CD4-positive, alpha-beta memory T cell (primary cell): Measurements from ENCODE around the gene GCHFR. TPM values are rescaled to one million over a fixed set of nuclear protein-coding genes. Genes with fewer than 3 reads are reported as not detected.

ENCODE experiments used
- CTCF ChIA-PET: fragments of 350-600 bp; sonication (Branson Sonifier 250); formaldehyde crosslinking; loops from one replicate; lab custom pipeline; 2021; ENCODE audit warnings: inconsistent platforms; ENCODE audit not compliant: partially characterized antibody; lab: Charles Lee
- POLR2A ChIA-PET: fragments of 350-600 bp; sonication (Branson Sonifier 250); formaldehyde crosslinking; loops from one replicate; lab custom pipeline; 2021; ENCODE audit not compliant: partially characterized antibody; lab: Charles Lee
- DNase-seq, 5 donors: peaks; one replicate each; pipeline versions ENCODE4 v3.0.0 to v3.0.0-alpha.2; 2020 to 2022; ENCODE audit warnings: mixed read lengths in 1 of 5
- H3K27ac ChIP-seq: one replicate; pipeline ENCODE4 v1.7.0; 2013; ENCODE audit warnings: low read depth, low read length
- H3K27me3 ChIP-seq: 2 replicates; pipeline ENCODE4 v1.7.0; 2013; ENCODE audit warnings: mild to moderate bottlenecking, low read length, moderate library complexity; ENCODE audit not compliant: insufficient read depth
- H3K36me3 ChIP-seq: 2 replicates; pipeline ENCODE4 v1.7.0; 2013; ENCODE audit warnings: mild to moderate bottlenecking, low read length, moderate library complexity; ENCODE audit not compliant: insufficient read depth
- H3K4me1 ChIP-seq: 2 replicates; pipeline ENCODE4 v1.7.0; 2013; ENCODE audit warnings: mild to moderate bottlenecking, low read length, moderate library complexity; ENCODE audit not compliant: insufficient read depth
- H3K4me3 ChIP-seq, 2 donors: one replicate each; pipeline ENCODE4 v1.7.0; 2013; ENCODE audit warnings: low read length in 2 of 2, mild to moderate bottlenecking in 1 of 2
- H3K9me3 ChIP-seq, 2 donors: one replicate each; pipeline ENCODE4 v1.7.0; 2013; ENCODE audit warnings: low read length in 2 of 2, control low read depth in 1 of 2; ENCODE audit not compliant: control insufficient read depth in 1 of 2
- H3K27ac Mint-ChIP-seq, 7 donors: one replicate each; pipeline ENCODE4 v1.8.0; 2020 to 2021; ENCODE audit warnings: mixed read lengths in 7 of 7, mild to moderate bottlenecking in 6 of 7, inconsistent platforms in 3 of 7, moderate library complexity in 3 of 7
- H3K27me3 Mint-ChIP-seq, 2 donors: one replicate each; pipeline ENCODE4 v1.8.0; 2020 to 2021; ENCODE audit warnings: mixed read lengths in 2 of 2
- H3K36me3 Mint-ChIP-seq, 2 donors: one replicate each; pipeline ENCODE4 v1.8.0; 2020 to 2021; ENCODE audit warnings: mixed read lengths in 2 of 2, inconsistent platforms in 1 of 2, mild to moderate bottlenecking in 1 of 2
- H3K4me1 Mint-ChIP-seq, 4 donors: one replicate each; pipeline ENCODE4 v1.8.0; 2020 to 2021; ENCODE audit warnings: mixed read lengths in 4 of 4, mild to moderate bottlenecking in 1 of 4
- H3K4me3 Mint-ChIP-seq, 8 donors: one replicate each; pipeline ENCODE4 v1.8.0; 2020 to 2021; ENCODE audit warnings: mixed read lengths in 8 of 8, mild to moderate bottlenecking in 7 of 8, moderate library complexity in 6 of 8, inconsistent platforms in 3 of 8
- H3K9me3 Mint-ChIP-seq, 8 donors: one replicate each; pipeline ENCODE4 v1.8.0; 2020 to 2021; ENCODE audit warnings: mixed read lengths in 8 of 8, mild to moderate bottlenecking in 5 of 8, inconsistent platforms in 3 of 8, moderate library complexity in 1 of 8
- intact Hi-C: fragments of 100-400 bp; cut with micrococcal nuclease; formaldehyde crosslinking; loops from one replicate; pipeline ENCODE4 v1.15.1; 2023
- polyA plus RNA-seq, 2 donors: library from polyadenylated mRNA; unstranded; fragments of 300-500 nt; fragmentation: Illumina TruSeq; gene quantifications; one replicate each; pipeline ENCODE4 v1.2.3, GENCODE V29; 2021
- total RNA-seq, 2 experiments: library from RNA; stranded (reverse); gene quantifications; one replicate each; pipeline ENCODE4 v1.2.3, GENCODE V29; 2021

GCHFR gene
- total and polyA plus RNA-seq, 4 experiments from 2014 or later = 21.2 to 115 (median 49.4) TPM

DNA sequence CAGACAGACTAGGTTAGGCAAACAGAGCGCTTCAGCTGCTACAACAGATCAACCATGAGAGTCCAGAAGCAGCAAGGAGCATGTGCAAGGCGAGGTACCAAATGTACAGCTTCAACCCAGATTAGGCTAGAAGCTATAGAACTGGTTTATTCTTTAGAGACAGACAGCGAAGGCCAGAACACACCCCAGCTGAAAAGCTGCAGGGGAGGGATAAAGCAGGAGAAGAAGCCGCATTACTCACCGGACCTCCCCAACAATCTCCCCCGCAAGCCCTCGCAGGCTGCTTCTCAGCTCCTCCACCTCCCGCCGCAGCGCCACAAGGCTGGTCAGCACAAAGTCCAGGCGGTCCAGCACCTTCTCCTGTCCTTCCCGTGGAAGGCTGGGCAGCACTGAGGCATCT, 12.1 kb upstream of the GCHFR start:
- Histone ChIP-seq H3K4me1 (peaks cover 37% of the 10 kb centered on the region), H3K4me3 (no peak overlapping the region), H3K27ac (no peak overlapping the region), H3K27me3 (no peaks in the 10 kb centered on the region), H3K36me3 (peaks cover 20% of the 10 kb centered on the region), H3K9me3 (no peaks in the 10 kb centered on the region)
- Mint-ChIP-seq H3K4me1 (peaks cover 13 to 40% (median 29%) of the 10 kb centered on the region in 4 donors), H3K9me3 (no peaks in the 10 kb centered on the region), H3K27ac (peak overlapping the region in 2 of 7 donors; percentile 77 to 82), H3K27me3 (no peaks in the 10 kb centered on the region), H3K4me3 (no peak overlapping the region), H3K36me3 (peaks cover 26 to 49% of the 10 kb centered on the region in 2 donors)
- POLR2A ChIA-PET = interaction anchor here (1.1 to 2.1 kb wide), 4 partner anchors 8 to 57 kb away, joined by 3 to 7 read pairs (median 6); partner anchors contain the start of genes C15orf62, GCHFR and RAD51
- DNase-seq = no peak
- CTCF ChIA-PET = interaction anchor here (0.6 to 2.2 kb wide), 3 partner anchors 8 to 57 kb away, joined by 3 to 7 read pairs (median 5); partner anchors contain the start of gene RAD51
- intact Hi-C loops = loop anchor here (10.0 kb wide), 1 partner anchor 157 kb away; the partner anchor contains the start of gene KNL1

DNA sequence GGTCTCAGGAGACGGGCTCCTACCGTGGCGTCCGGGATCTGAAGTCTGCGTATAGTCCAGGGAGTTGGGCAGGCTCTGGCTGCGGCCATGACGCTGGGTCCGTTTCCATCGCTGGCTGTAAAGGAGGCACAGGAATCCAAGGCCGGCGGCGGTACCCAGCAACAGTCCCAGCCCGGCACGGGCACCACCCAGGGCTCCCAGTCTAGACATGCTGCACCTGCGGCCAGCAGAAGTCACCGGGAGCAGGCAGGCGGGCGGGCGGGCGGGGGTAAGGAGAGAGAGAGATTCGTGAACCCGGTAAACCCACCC, 9.3 kb upstream of the GCHFR start:
- no peaks in the 10 kb centered on the region for H3K9me3 Mint-ChIP-seq
- H3K4me3 Mint-ChIP-seq = peak overlapping the region; percentile 91 to 99 (median 94)
- intact Hi-C loops = loop anchor here (2.0 to 10.0 kb wide), 2 partner anchors 140 to 160 kb away; partner anchors contain the start of genes KNL1 and VPS18
- H3K27me3 Mint-ChIP-seq = no peaks in the 10 kb centered on the region
- peaks cover 19 to 35% of the 10 kb centered on the region in 2 donors for H3K36me3 Mint-ChIP-seq
- peak overlapping the region; percentile 82 to 98 (median 95) for H3K27ac Mint-ChIP-seq
- ChIA-PET POLR2A (interaction anchor here (1.0 to 2.0 kb wide), 4 partner anchors 10 to 61 kb away, joined by 3 to 14 read pairs (median 8); partner anchors contain the start of genes GCHFR and RAD51), CTCF (no interaction called here)
- peak in 2 of 5 donors; percentile 12 to 61 for DNase-seq
- Histone ChIP-seq H3K4me1 (peaks cover 31% of the 10 kb centered on the region), H3K27ac (peak overlapping the region; percentile 85), H3K4me3 (peak overlapping the region; percentile 43 to 96), H3K36me3 (peaks cover 20% of the 10 kb centered on the region), H3K9me3 (no peaks in the 10 kb centered on the region), H3K27me3 (no peaks in the 10 kb centered on the region)
- peaks cover 11 to 40% (median 27%) of the 10 kb centered on the region in 4 donors for H3K4me1 Mint-ChIP-seq

DNA sequence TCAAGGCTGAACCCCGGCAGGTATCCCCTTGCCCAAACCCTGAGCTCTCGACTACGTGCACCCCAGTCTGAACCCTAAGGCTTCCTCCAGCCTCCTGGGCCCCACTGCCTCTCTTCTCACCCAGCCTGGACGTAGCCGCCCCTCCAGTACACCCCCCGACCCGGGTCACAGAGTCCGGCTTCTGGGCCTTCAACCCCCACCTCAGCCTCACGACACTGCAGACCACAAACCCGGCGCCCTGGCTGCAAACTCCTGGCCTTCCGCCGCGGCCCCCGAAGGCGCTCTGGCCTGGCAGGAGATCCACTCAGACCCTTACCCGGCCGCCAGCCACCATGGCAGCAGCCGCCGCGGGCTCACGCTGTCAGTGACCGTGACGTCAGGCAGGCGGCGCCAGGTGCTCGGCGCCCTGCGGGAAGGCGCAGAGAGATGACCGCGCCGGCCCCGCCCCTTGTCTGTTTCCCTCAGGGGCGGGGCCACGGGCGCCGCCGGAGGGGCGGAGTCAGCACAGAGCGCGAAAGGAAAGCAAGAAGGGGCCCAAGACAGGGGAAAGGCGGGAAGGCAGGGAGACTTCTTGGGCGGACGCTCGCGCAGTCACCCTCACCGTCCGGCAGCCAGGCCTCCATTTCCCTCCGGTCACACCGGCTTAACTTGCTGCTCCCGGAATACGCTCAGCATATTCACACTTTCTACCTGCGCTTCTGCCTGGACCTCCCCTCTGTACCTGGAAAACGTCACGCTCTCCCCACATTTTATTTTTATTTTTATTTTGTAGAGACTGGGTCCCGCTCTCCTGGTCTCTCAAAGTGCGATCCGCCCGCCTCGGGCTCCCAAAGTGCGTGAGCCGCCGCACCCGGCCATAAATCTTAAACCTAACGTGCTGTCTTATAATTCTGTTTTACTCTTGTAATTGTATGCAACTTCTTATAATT, 8.7 kb upstream of the GCHFR start, which contains the start of gene RMDN3:
Gene RMDN3 (minus strand): TSS at position 372 of the 929 bp plus-strand sequence. CDS start 471 bp downstream, outside the sequence.
- H3K36me3 ChIP-seq = peaks cover 20% of the 10 kb centered on the region
- peaks cover 31% of the 10 kb centered on the region for H3K4me1 ChIP-seq
- peaks cover 11 to 40% (median 26%) of the 10 kb centered on the region in 4 donors for H3K4me1 Mint-ChIP-seq
- CTCF ChIA-PET = no interaction called here
- H3K4me3 Mint-ChIP-seq = peak within 1 kb of the TSS; percentile 91 to 99 (median 94)
- H3K9me3 ChIP-seq = no peaks in the 10 kb centered on the region
- intact Hi-C loops = loop anchor here (1.0 to 10.0 kb wide), 6 partner anchors 8 to 160 kb away; partner anchors contain the start of genes DNAJC17, KNL1, RAD51 and VPS18
- H3K27ac Mint-ChIP-seq = peak within 1 kb of the TSS; percentile 82 to 98 (median 95)
- H3K36me3 Mint-ChIP-seq = peaks cover 17 to 32% of the 10 kb centered on the region in 2 donors
- POLR2A ChIA-PET = interaction anchor here (1.0 to 2.0 kb wide), 6 partner anchors 9 to 162 kb away, joined by 3 to 14 read pairs (median 4); partner anchors contain the start of genes GCHFR and RAD51
- H3K27me3 ChIP-seq = no peaks in the 10 kb centered on the region
- H3K9me3 Mint-ChIP-seq = no peaks in the 10 kb centered on the region
- H3K4me3 ChIP-seq = peak within 1 kb of the TSS; percentile 65 to 96
- DNase-seq = peak; percentile 90 to 93 (median 92)
- H3K27ac ChIP-seq = peak within 1 kb of the TSS; percentile 85
- no peaks in the 10 kb centered on the region for H3K27me3 Mint-ChIP-seq

DNA sequence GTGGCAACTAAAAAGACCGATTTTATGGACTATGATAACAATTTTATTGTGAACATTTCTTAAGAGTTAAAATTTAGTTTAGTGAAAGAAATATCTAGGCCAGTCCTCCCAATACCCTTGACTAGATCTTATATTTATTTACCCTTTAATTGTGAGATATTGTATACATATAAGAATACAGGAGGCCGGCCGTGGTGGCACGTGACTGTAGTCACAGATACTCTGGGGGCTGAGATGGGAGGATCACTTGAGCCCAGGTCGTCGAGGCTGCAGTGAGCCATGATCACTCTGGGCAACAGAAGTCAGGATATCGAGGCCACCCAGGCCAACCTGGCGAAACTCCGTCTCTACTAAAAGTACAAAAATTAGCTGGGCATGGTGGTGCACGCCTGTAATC, 8.1 kb upstream of the GCHFR start:
- Mint-ChIP-seq H3K27me3 (no peaks in the 10 kb centered on the region), H3K9me3 (no peaks in the 10 kb centered on the region), H3K36me3 (peaks cover 17 to 28% of the 10 kb centered on the region in 2 donors), H3K27ac (peak overlapping the region; percentile 82 to 98 (median 95)), H3K4me3 (peak overlapping the region; percentile 91 to 99 (median 94)), H3K4me1 (peaks cover 11 to 40% (median 26%) of the 10 kb centered on the region in 4 donors)
- DNase-seq = no peak
- Histone ChIP-seq H3K9me3 (no peaks in the 10 kb centered on the region), H3K36me3 (peaks cover 16% of the 10 kb centered on the region), H3K4me1 (peaks cover 31% of the 10 kb centered on the region), H3K4me3 (peak overlapping the region; percentile 65 to 96), H3K27ac (peak overlapping the region; percentile 85), H3K27me3 (no peaks in the 10 kb centered on the region)
- intact Hi-C loops = loop anchor here (1.0 to 10.0 kb wide), 6 partner anchors 7 to 161 kb away; partner anchors contain the start of genes DNAJC17, KNL1, RAD51 and VPS18
- ChIA-PET POLR2A (interaction anchor here (1.2 to 2.6 kb wide), 3 partner anchors 9 to 163 kb away, joined by 3 to 8 read pairs (median 4); partner anchors contain the start of gene RAD51), CTCF (interaction anchor here (1.5 kb wide), 1 partner anchor 139 kb away, joined by 3 read pairs; the partner anchor contains the start of gene VPS18)

DNA sequence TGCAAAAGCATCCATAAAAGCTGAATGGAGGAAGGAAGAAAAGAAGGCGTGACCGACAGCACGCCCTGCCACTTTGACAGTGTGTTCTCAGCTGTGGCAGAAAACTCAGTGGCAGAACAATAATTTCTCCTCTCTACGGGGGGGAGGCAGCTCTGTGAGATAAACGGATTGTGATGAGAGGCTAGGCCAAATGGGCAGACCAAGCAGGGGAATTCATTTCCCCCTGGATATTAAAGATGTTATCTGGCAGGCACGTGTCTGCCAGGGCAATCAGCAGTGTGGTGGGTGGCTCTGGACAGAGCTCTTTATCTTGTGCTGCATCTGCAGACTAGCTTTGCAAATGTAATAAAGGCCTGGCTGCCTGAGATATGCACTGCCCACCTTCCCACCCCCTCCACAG, 6.9 kb upstream of the GCHFR start:
- no peaks in the 10 kb centered on the region for H3K27me3 ChIP-seq

DNA sequence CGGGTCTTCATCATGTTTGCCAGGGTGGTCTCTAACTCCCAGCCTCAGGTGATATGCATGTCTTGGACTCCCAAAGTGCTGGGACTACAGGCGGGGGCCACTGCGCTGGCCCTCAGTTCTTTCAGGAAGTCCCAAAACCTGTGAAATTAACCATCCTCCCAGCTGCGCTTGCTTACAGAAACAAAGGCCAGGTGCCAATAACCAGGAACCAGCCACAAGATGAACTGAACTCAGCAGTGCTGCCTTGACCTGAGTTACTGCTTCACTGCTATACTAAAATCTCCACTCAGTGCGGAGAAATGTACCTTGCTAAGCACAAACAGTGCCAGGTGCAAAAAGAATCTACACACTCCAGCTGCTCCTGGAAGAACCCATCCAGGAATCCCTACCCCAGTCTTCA, 3.9 kb upstream of the GCHFR start:
- no peak overlapping the region for H3K27ac ChIP-seq
- peaks cover 24% of the 10 kb centered on the region for H3K4me1 ChIP-seq
- H3K36me3 ChIP-seq = no peaks in the 10 kb centered on the region
- Mint-ChIP-seq H3K9me3 (no peaks in the 10 kb centered on the region), H3K27me3 (no peaks in the 10 kb centered on the region), H3K36me3 (peaks cover 0 to 3% of the 10 kb centered on the region in 2 donors), H3K4me3 (no peak overlapping the region), H3K27ac (peak overlapping the region in 1 of 7 donors; percentile 23), H3K4me1 (peaks cover 5 to 21% (median 14%) of the 10 kb centered on the region in 4 donors)
- CTCF ChIA-PET = no interaction called here
- H3K4me3 ChIP-seq = no peak overlapping the region
- H3K9me3 ChIP-seq = no peaks in the 10 kb centered on the region
- intact Hi-C loops = loop anchor here (10.0 kb wide), 1 partner anchor 165 kb away; the partner anchor contains the start of gene KNL1
- no peak for DNase-seq
- no peaks in the 10 kb centered on the region for H3K27me3 ChIP-seq
- POLR2A ChIA-PET = no interaction called here

More for the DNA sequence above, 6.9 kb upstream of the GCHFR start:
- H3K36me3 ChIP-seq = peaks cover 5% of the 10 kb centered on the region
- H3K4me1 ChIP-seq = peaks cover 29% of the 10 kb centered on the region
- Mint-ChIP-seq H3K9me3 (no peaks in the 10 kb centered on the region), H3K4me3 (peak overlapping the region; percentile 30 to 70 (median 48)), H3K27ac (peak overlapping the region in 3 of 7 donors; percentile 60 to 82 (median 69)), H3K36me3 (peaks cover 10 to 19% of the 10 kb centered on the region in 2 donors), H3K4me1 (peaks cover 11 to 35% (median 21%) of the 10 kb centered on the region in 4 donors), H3K27me3 (no peaks in the 10 kb centered on the region)
- intact Hi-C loops = loop anchor here (10.0 kb wide), 1 partner anchor 162 kb away; the partner anchor contains the start of gene KNL1
- H3K4me3 ChIP-seq = no peak overlapping the region
- no peak for DNase-seq
- ChIA-PET POLR2A (interaction anchor here (1.2 to 2.6 kb wide), 3 partner anchors 8 to 164 kb away, joined by 3 to 8 read pairs (median 4); partner anchors contain the start of gene RAD51), CTCF (interaction anchor here (0.6 to 1.5 kb wide), 2 partner anchors 9 to 138 kb away, joined by 3 read pairs; partner anchors contain the start of gene VPS18)
- no peaks in the 10 kb centered on the region for H3K9me3 ChIP-seq
- H3K27ac ChIP-seq = no peak overlapping the region
